ENCODE data around the gene TRIM47.
"Not testable (repeated sequence)": the region's sequence is repeated elsewhere in the genome, so short reads cannot be mapped to it uniquely, and the experiment has no call there.

Gene TRIM47

GRCh38 chr17:75874323-75875181, 3.8 kb downstream of the TRIM47 start:
- intact Hi-C loops (cut with micrococcal nuclease), result no loop called here
- peak overlapping the region; percentile 18 for H3K27ac Mint-ChIP-seq
- H3K4me1 Mint-ChIP-seq (ENCODE audit: low read depth), result peaks cover 54% of the 10 kb centered on the region

DNA sequence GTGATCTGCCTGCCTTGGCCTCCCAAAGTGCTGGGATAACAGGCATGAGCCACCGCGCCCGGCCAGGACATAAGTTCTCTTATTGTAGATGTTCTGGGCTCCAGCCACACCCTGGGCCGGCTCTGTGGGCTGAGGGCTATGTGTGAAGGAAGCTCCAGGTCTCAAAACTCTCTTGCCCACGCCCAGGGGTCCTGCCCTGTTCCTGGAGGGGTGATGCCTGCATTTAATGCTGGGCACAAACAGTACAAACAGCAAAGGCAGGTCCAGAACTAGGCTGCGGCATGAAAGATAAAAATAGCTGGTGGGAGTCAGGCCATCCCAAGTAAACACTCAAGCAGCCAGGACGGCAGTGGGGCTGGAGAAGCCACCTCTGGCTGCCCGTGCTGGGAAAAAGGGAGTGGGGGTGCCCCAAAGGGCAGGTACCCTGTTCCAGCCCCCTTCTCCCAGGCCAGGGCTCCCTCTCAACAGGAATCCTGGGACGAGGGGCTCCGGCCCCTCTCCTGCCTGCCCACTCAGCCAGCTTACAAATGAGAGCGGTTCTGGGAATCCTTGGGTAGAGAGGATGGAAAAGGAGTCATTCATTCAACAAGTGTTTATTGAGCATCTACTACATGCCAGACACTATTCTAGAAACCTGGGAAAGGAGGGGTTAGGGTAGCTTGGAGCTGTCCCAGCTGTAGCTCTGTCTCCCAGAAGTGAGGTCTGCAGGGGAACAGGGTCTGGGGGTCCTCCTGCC, 4.6 kb downstream of the TRIM47 start:
- peak overlapping the region; percentile 18 for H3K27ac Mint-ChIP-seq
- no peak overlapping the region for H3K4me3 Mint-ChIP-seq
- intact Hi-C loops (cut with micrococcal nuclease), result no loop called here
- no peaks in the 10 kb centered on the region for H3K9me3 Mint-ChIP-seq
- H3K36me3 Mint-ChIP-seq (ENCODE audit: low read depth), result peaks cover 47% of the 10 kb centered on the region
- peaks cover 40% of the 10 kb centered on the region for H3K27me3 Mint-ChIP-seq
- H3K4me1 Mint-ChIP-seq (ENCODE audit: low read depth), result peaks cover 47% of the 10 kb centered on the region

More at GRCh38 chr17:75874323-75875181, 3.8 kb downstream of the TRIM47 start:
- Mint-ChIP-seq H3K9me3 (no peaks in the 10 kb centered on the region), H3K4me3 (no peak overlapping the region), H3K36me3 (ENCODE audit: low read depth) (peaks cover 47% of the 10 kb centered on the region), H3K27me3 (peaks cover 46% of the 10 kb centered on the region)

- Mint-ChIP-seq H3K27me3 (peaks cover 37% of the 10 kb centered on the region), H3K4me3 (no peak overlapping the region), H3K36me3 (ENCODE audit: low read depth) (peaks cover 44% of the 10 kb centered on the region), H3K9me3 (no peaks in the 10 kb centered on the region), H3K4me1 (ENCODE audit: low read depth) (peaks cover 42% of the 10 kb centered on the region), H3K27ac (peak overlapping the region; percentile 17)
- intact Hi-C loops (cut with micrococcal nuclease), result no loop called here
These were observed 5.7 kb downstream of the TRIM47 start for GRCh38 chr17:75872434-75873351.

- H3K27ac Mint-ChIP-seq; H3K4me3 Mint-ChIP-seq; H3K9me3 Mint-ChIP-seq; intact Hi-C loops (cut with micrococcal nuclease): not testable (repeated sequence)
- H3K4me1 Mint-ChIP-seq (ENCODE audit: low read depth), result peaks cover 21% of the 10 kb centered on the region
- peaks cover 13% of the 10 kb centered on the region for H3K27me3 Mint-ChIP-seq
- H3K36me3 Mint-ChIP-seq (ENCODE audit: low read depth), result peaks cover 19% of the 10 kb centered on the region
These were observed 8.2 kb downstream of the TRIM47 start for GRCh38 chr17:75870228-75870627.

GRCh38 chr17:75869282-75870141, 8.9 kb downstream of the TRIM47 start:
- Mint-ChIP-seq H3K4me3 (no peak overlapping the region), H3K27me3 (peaks cover 6% of the 10 kb centered on the region), H3K36me3 (ENCODE audit: low read depth) (peaks cover 12% of the 10 kb centered on the region), H3K4me1 (ENCODE audit: low read depth) (peaks cover 21% of the 10 kb centered on the region), H3K9me3 (no peaks in the 10 kb centered on the region), H3K27ac (no peak overlapping the region)
- intact Hi-C loops (cut with micrococcal nuclease), result no loop called here

GRCh38 chr17:75868730-75869281, 9.6 kb downstream of the TRIM47 start:
- H3K36me3 Mint-ChIP-seq (ENCODE audit: low read depth); H3K4me3 Mint-ChIP-seq; H3K27ac Mint-ChIP-seq; intact Hi-C loops (cut with micrococcal nuclease); H3K27me3 Mint-ChIP-seq; H3K9me3 Mint-ChIP-seq: not testable (repeated sequence)
- peaks cover 22% of the 10 kb centered on the region for H3K4me1 Mint-ChIP-seq (ENCODE audit: low read depth)

- H3K27me3 Mint-ChIP-seq; H3K9me3 Mint-ChIP-seq; H3K4me3 Mint-ChIP-seq; H3K36me3 Mint-ChIP-seq (ENCODE audit: low read depth); intact Hi-C loops (cut with micrococcal nuclease): not testable (repeated sequence)
- Mint-ChIP-seq H3K4me1 (ENCODE audit: low read depth) (peaks cover 23% of the 10 kb centered on the region), H3K27ac (peak overlapping the region; percentile 39)
These were observed 12.8 kb downstream of the TRIM47 start for GRCh38 chr17:75865404-75866188.

GRCh38 chr17:75864887-75865286, 13.5 kb downstream of the TRIM47 start:
- peak overlapping the region; percentile 79 for H3K27ac Mint-ChIP-seq
- H3K36me3 Mint-ChIP-seq (ENCODE audit: low read depth); H3K4me3 Mint-ChIP-seq; H3K27me3 Mint-ChIP-seq; H3K9me3 Mint-ChIP-seq; intact Hi-C loops (cut with micrococcal nuclease): not testable (repeated sequence)
- H3K4me1 Mint-ChIP-seq (ENCODE audit: low read depth), result peaks cover 23% of the 10 kb centered on the region

GRCh38 chr17:75864448-75864871, 13.9 kb downstream of the TRIM47 start:
- peaks cover 24% of the 10 kb centered on the region for H3K4me1 Mint-ChIP-seq (ENCODE audit: low read depth)
- peak overlapping the region; percentile 79 for H3K27ac Mint-ChIP-seq
- no peak overlapping the region for H3K4me3 Mint-ChIP-seq
- H3K9me3 Mint-ChIP-seq, result no peaks in the 10 kb centered on the region
- intact Hi-C loops (cut with micrococcal nuclease), result no loop called here
- H3K27me3 Mint-ChIP-seq, result peaks cover under 1% of the 10 kb centered on the region
- H3K36me3 Mint-ChIP-seq (ENCODE audit: low read depth), result no peaks in the 10 kb centered on the region

GRCh38 chr17:75861927-75862317, 16.5 kb downstream of the TRIM47 start:
- no peaks in the 10 kb centered on the region for H3K27me3 Mint-ChIP-seq
- no peaks in the 10 kb centered on the region for H3K9me3 Mint-ChIP-seq
- H3K27ac Mint-ChIP-seq, result peak overlapping the region; percentile 32
- no peak overlapping the region for H3K4me3 Mint-ChIP-seq
- intact Hi-C loops (cut with micrococcal nuclease), result no loop called here
- peaks cover 41% of the 10 kb centered on the region for H3K4me1 Mint-ChIP-seq (ENCODE audit: low read depth)
- no peaks in the 10 kb centered on the region for H3K36me3 Mint-ChIP-seq (ENCODE audit: low read depth)

DNA sequence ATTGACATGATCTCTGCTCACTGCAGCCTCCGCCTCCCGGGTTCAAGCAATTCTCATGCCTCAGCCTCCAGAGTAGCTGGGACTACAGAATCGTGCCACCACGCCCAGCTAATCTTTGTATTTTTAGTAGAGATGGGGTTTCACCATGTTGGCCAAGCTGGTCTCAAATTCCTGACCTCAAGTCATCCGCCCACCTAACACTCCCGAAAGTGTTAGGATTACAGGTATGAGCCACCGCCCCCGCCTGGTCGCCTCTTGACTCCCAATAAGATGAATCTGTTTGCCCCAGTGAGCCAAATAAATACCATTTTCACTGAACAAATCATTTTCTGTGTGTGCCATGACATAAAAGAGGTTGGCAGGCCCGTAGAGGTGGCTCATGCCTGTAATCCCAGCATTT, 19.0 kb downstream of the TRIM47 start:
- H3K4me1 Mint-ChIP-seq (ENCODE audit: low read depth), result peaks cover 36% of the 10 kb centered on the region
- H3K9me3 Mint-ChIP-seq; H3K27me3 Mint-ChIP-seq; intact Hi-C loops (cut with micrococcal nuclease); H3K36me3 Mint-ChIP-seq (ENCODE audit: low read depth); H3K4me3 Mint-ChIP-seq: not testable (repeated sequence)
- H3K27ac Mint-ChIP-seq, result peak overlapping the region; percentile 82

GRCh38 chr17:75856062-75856756, 22.2 kb downstream of the TRIM47 start:
- Mint-ChIP-seq H3K27ac (no peak overlapping the region), H3K4me3 (no peak overlapping the region), H3K9me3 (no peaks in the 10 kb centered on the region), H3K27me3 (no peaks in the 10 kb centered on the region), H3K4me1 (ENCODE audit: low read depth) (peaks cover 44% of the 10 kb centered on the region), H3K36me3 (ENCODE audit: low read depth) (peaks cover 32% of the 10 kb centered on the region)
- intact Hi-C loops (cut with micrococcal nuclease), result no loop called here
